ENCODE data around the gene NDUFB4.
A peak's percentile ranks its signal among the peaks of the same experiment; 100 is the strongest.

Gene NDUFB4

GRCh38 chr3:120566243-120566975, 29.7 kb upstream of the NDUFB4 start:
- CTCF ChIA-PET = interaction anchor here (0.6 to 3.2 kb wide), 8 partner anchors 8 to 1196 kb away, joined by 3 to 19 read pairs (median 4); no protein-coding TSS in a partner anchor
- POLR2A ChIA-PET = no interaction called here
- no peak for TF ChIP-seq ZSCAN30 (tag by site-specific recombination; IDR thresholded peaks at IDR 0.05)
- TF ChIP-seq ZBTB20 (tag by site-specific recombination; IDR thresholded peaks at IDR 0.05) = no peak
- TF ChIP-seq PRDM1 (tag by site-specific recombination; IDR thresholded peaks at IDR 0.05) = peak; percentile 90
- TF ChIP-seq ZNF366 (tag by site-specific recombination; conservative IDR thresholded peaks at IDR 0.05) = peak; percentile 95
- TF ChIP-seq ZNF664 (tag by site-specific recombination; IDR thresholded peaks at IDR 0.05) = peak; percentile 56; the same call in 1 of the 2 replicates
- no peak for TF ChIP-seq ATF2 (tag by site-specific recombination; IDR thresholded peaks at IDR 0.05; ENCODE audit: low read depth)
- no peak for TF ChIP-seq BCL6B (tag by site-specific recombination; IDR thresholded peaks at IDR 0.05)
- no peak for TF ChIP-seq TSHZ1 (tag by site-specific recombination; IDR thresholded peaks at IDR 0.05; ENCODE audit: borderline replicate concordance)
- no peak for TF ChIP-seq GLI2 (tag by site-specific recombination; IDR thresholded peaks at IDR 0.05; ENCODE audit: borderline replicate concordance, low read depth)
- no peak for TF ChIP-seq ZNF132 (tag by site-specific recombination; IDR thresholded peaks at IDR 0.05; ENCODE audit: borderline replicate concordance)
- no peak for TF ChIP-seq ZNF140 (tag by site-specific recombination; IDR thresholded peaks at IDR 0.05)
- no peaks in the 10 kb centered on the region for H3K9me3 ChIP-seq (ENCODE audit: control insufficient read depth, insufficient read depth, low read depth, low read length)
- no peaks in the 10 kb centered on the region for H3K36me3 ChIP-seq (ENCODE audit: control insufficient read depth in 2 of 2, insufficient read depth in 1 of 2, low read length in 2 of 2)
- no peak overlapping the region for H3K4me3 ChIP-seq (ENCODE audit: low read depth, low read length)
- H3K4me1 ChIP-seq (ENCODE audit: control insufficient read depth, insufficient read depth, low read length) = no peaks in the 10 kb centered on the region
- no peak overlapping the region for H3K27ac ChIP-seq (ENCODE audit: extremely low read depth, low read depth, low read length)

GRCh38 chr3:120567370-120568201, 28.6 kb upstream of the NDUFB4 start:
- TF ChIP-seq ZNF654 (tag by site-specific recombination; IDR thresholded peaks at IDR 0.05; ENCODE audit: low read depth) = 0 out of 2 replicates have a peak, but pooled peaks have one; percentile 2
- TF ChIP-seq ZNF776 (tag by site-specific recombination; IDR thresholded peaks at IDR 0.05; ENCODE audit: borderline replicate concordance) = no peak
- peak; percentile 12; the same call in 1 of the 2 replicates for TF ChIP-seq CTCF (tag by site-specific recombination; IDR thresholded peaks at IDR 0.05)
- TF ChIP-seq ZNF335 (tag by site-specific recombination; conservative IDR thresholded peaks at IDR 0.05) = peak; percentile 33; the same call in 1 of the 2 replicates
- TF ChIP-seq PATZ1 (tag by site-specific recombination; IDR thresholded peaks at IDR 0.05) = no peak
- Histone ChIP-seq H3K27ac (ENCODE audit: extremely low read depth, low read depth, low read length) (no peak overlapping the region), H3K9me3 (ENCODE audit: control insufficient read depth, insufficient read depth, low read depth, low read length) (no peaks in the 10 kb centered on the region), H3K4me3 (ENCODE audit: low read depth, low read length) (peak overlapping the region; percentile 1; the same call in 1 of the 2 replicates), H3K36me3 (ENCODE audit: control insufficient read depth in 2 of 2, insufficient read depth in 1 of 2, low read length in 2 of 2) (no peaks in the 10 kb centered on the region), H3K4me1 (ENCODE audit: control insufficient read depth, insufficient read depth, low read length) (no peaks in the 10 kb centered on the region)
- ChIA-PET CTCF (interaction anchor here (0.6 to 3.2 kb wide), 18 partner anchors 9 to 653 kb away, joined by 3 to 19 read pairs (median 3); partner anchors contain the start of gene NDUFB4), POLR2A (interaction anchor here (0.7 kb wide), 1 partner anchor 28 kb away, joined by 4 read pairs; the partner anchor contains the start of gene NDUFB4)

Data from HEK293 (cell line).